GM23338 (cell line): ENCODE measurements around the gene ZNF8.

ENCODE experiments used
- CREB1 ChIP-seq: fragments of 250-450 bp; sonication (Bioruptor Pico); IDR thresholded peaks from 2 replicates; pipeline ENCODE4 v1.5.0; 2020; ENCODE audit warnings: low read depth, mild to moderate bottlenecking, moderate library complexity
- CTCF ChIP-seq, 2 experiments: fragments of 200-600 bp in 1 of 2; sonication (generic) in 1 of 2; conservative IDR thresholded peaks; 2 replicates each; pipeline versions ENCODE4 v1.5.1 to v1.6.1; 2016 to 2017; ENCODE audit warnings: antibody characterized with exemption in 2 of 2, low read depth in 2 of 2, mild to moderate bottlenecking in 2 of 2, moderate library complexity in 1 of 2
- ETS1 ChIP-seq: IDR thresholded peaks from 2 replicates; pipeline ENCODE4 v1.6.1; 2016; ENCODE audit warnings: antibody characterized with exemption
- EZH2 ChIP-seq: fragments of 200-600 bp; sonication (generic); IDR thresholded peaks from one replicate; pipeline ENCODE4 v1.8.0; 2017; ENCODE audit warnings: antibody characterized with exemption, mild to moderate bottlenecking, low read depth; ENCODE audit not compliant: unreplicated experiment
- EZH2phosphoT487 ChIP-seq: fragments of 200-600 bp; sonication (generic); IDR thresholded peaks from one replicate; pipeline ENCODE4 v1.8.1; 2018; ENCODE audit warnings: antibody characterized with exemption; ENCODE audit not compliant: unreplicated experiment
- POLR2AphosphoS5 ChIP-seq: IDR thresholded peaks from 2 replicates; pipeline ENCODE4 v1.6.1; 2016; ENCODE audit warnings: antibody characterized with exemption, low read depth
- REST ChIP-seq: IDR thresholded peaks from one replicate; pipeline ENCODE4 v1.6.1; 2018; ENCODE audit warnings: antibody characterized with exemption; ENCODE audit not compliant: unreplicated experiment
- STAT1 ChIP-seq: IDR thresholded peaks from one replicate; pipeline ENCODE4 v1.6.1; 2016; ENCODE audit warnings: antibody characterized with exemption; ENCODE audit not compliant: unreplicated experiment
- ZNF114 ChIP-seq: fragments of 250-450 bp; sonication (Bioruptor Pico); IDR thresholded peaks from 2 replicates; pipeline ENCODE4 v1.5.0; 2020; ENCODE audit warnings: mild to moderate bottlenecking, moderate library complexity
- ZNF331 ChIP-seq: fragments of 250-450 bp; sonication (Bioruptor Pico); IDR thresholded peaks from 2 replicates; pipeline ENCODE4 v1.5.0; 2020; ENCODE audit warnings: low read depth, mild to moderate bottlenecking, moderate library complexity
- ZNF462 ChIP-seq: fragments of 250-450 bp; sonication (Bioruptor Pico); IDR thresholded peaks from 2 replicates; pipeline ENCODE4 v1.5.0; 2020; ENCODE audit warnings: mild to moderate bottlenecking, moderate library complexity

GRCh38 chr19:58262922-58263296 is 15.8 kb upstream of the ZNF8 start:
- TF ChIP-seq ZNF462 (CRISPR knock-in tag) (no peak), EZH2phosphoT487 (no peak), CTCF (conservative IDR thresholded peaks at IDR 0.05; ENCODE audit: low read depth in 2 of 2) (no peak), EZH2 (no peak), POLR2AphosphoS5 (no peak), CREB1 (CRISPR knock-in tag) (no peak), REST (no peak), ETS1 (no peak), ZNF331 (CRISPR knock-in tag) (no peak), ZNF114 (no peak), STAT1 (no peak)
